Upper lobe of left lung (tissue), 6 donors: ENCODE data around the gene CGB1. TPM values are rescaled to one million over a fixed set of nuclear protein-coding genes. Genes with fewer than 3 reads are reported as not detected.

Experiments used
- ATAC-seq, 2 donors: fragments of 200-7000 bp; cut with Tn5 transposase; one replicate each; pipeline ENCODE4 v1.9.1; 2022; ENCODE audit warnings: mild to moderate bottlenecking in 2 of 2, moderate library complexity in 2 of 2; ENCODE audit not compliant: low FRiP score in 2 of 2
- DNase-seq, 2 donors: peaks; one replicate each; pipeline ENCODE4 v3.0.0-alpha.2; 2019 to 2020
- H3K27ac ChIP-seq, 4 donors: fragments of 200-600 bp; sonication (generic); one replicate each; pipeline ENCODE4 v1.5.1; 2016 to 2019
- H3K27me3 ChIP-seq, 4 donors: fragments of 200-600 bp; sonication (generic); one replicate each; pipeline ENCODE4 v1.5.1; 2017 to 2019
- H3K36me3 ChIP-seq, 4 donors: fragments of 200-600 bp; sonication (generic); one replicate each; pipeline ENCODE4 v1.5.1; 2016 to 2019
- H3K4me1 ChIP-seq, 4 donors: fragments of 200-600 bp; sonication (generic); one replicate each; pipeline ENCODE4 v1.5.1; 2018 to 2019
- H3K4me3 ChIP-seq, 4 donors: fragments of 200-600 bp; sonication (generic); one replicate each; pipeline ENCODE4 v1.5.1; 2017 to 2019; ENCODE audit warnings: mild to moderate bottlenecking in 2 of 4, moderate library complexity in 1 of 4
- H3K9me3 ChIP-seq, 4 donors: fragments of 200-600 bp; sonication (generic); one replicate each; pipeline ENCODE4 v1.5.1; 2018 to 2019
- CTCF ChIP-seq, 6 experiments: fragments of 450-650 bp in 4 of 6; fragments of 200-600 bp in 2 of 6; sonication (generic) in 2 of 6; IDR thresholded peaks; one replicate each; pipeline ENCODE4 v1.5.1; 2016 to 2019; ENCODE audit warnings: antibody characterized with exemption in 6 of 6
- EP300 ChIP-seq, 4 donors: sonication (generic); formaldehyde crosslinking; IDR thresholded peaks; one replicate each; pipeline ENCODE4 v1.5.1; 2017; ENCODE audit warnings: antibody characterized with exemption in 4 of 4, control low read depth in 2 of 4
- POLR2A ChIP-seq, 4 donors: fragments of 450-650 bp; IDR thresholded peaks; one replicate each; pipeline ENCODE4 v1.5.1; 2016 to 2017; ENCODE audit warnings: antibody characterized with exemption in 4 of 4, mild to moderate bottlenecking in 2 of 4
- POLR2AphosphoS5 ChIP-seq, 2 donors: sonication (generic); formaldehyde crosslinking; IDR thresholded peaks; one replicate each; pipeline ENCODE4 v1.5.1; 2017; ENCODE audit warnings: antibody characterized with exemption in 2 of 2
- WGBS, 2 donors: methylation state at CpG; one replicate each; pipeline ENCODE4 v1.1.5; 2017 to 2018; 5-methylcytosine and 5-hydroxymethylcytosine counted together
- total RNA-seq, 6 donors: library from RNA; depleted of rRNA in 4 of 6; stranded (reverse); fragments of >200 nt in 4 of 6; gene quantifications; one replicate each; pipeline versions ENCODE4 v1.1.0 to v1.2.1, GENCODE V29; 2016 to 2021
- donor health status: DM: no; HTN: no; CAD: no; lungs with moderate emphysema.
- donor health status: DM: no; HTN: yes; CAD: no; lungs with severe emphysema.

CGB1 gene
- total RNA-seq, 6 donors from 2014 or later: not detected

GRCh38 chr19:49014123-49014869 is 22.4 kb downstream of the CGB1 start:
- TF ChIP-seq EP300 (IDR thresholded peaks at IDR 0.05): no peak
- DNase-seq (peak in 1 of 2 donors; percentile 80), ATAC-seq (no peak)
- H3K4me3 ChIP-seq: no peak overlapping the region
- peaks cover 11 to 21% (median 20%) of the 10 kb centered on the region in 4 donors for H3K4me1 ChIP-seq
- H3K36me3 ChIP-seq: peaks cover 0 to 65% (median 35%) of the 10 kb centered on the region in 4 donors
- H3K27ac ChIP-seq: no peak overlapping the region
- no peaks in the 10 kb centered on the region for H3K27me3 ChIP-seq
- H3K9me3 ChIP-seq: no peaks in the 10 kb centered on the region
- WGBS, 2 donors: 94 to 95% methylated on average over 25 to 32 of the region's 32 CpGs

- TF ChIP-seq POLR2A (IDR thresholded peaks at IDR 0.05): no peak
- no peak for TF ChIP-seq EP300 (IDR thresholded peaks at IDR 0.05)
- TF ChIP-seq CTCF (IDR thresholded peaks at IDR 0.05): no peak
- no peak for TF ChIP-seq POLR2AphosphoS5 (IDR thresholded peaks at IDR 0.05)
- Histone ChIP-seq H3K27me3 (no peaks in the 10 kb centered on the region), H3K4me1 (no peaks in the 10 kb centered on the region), H3K36me3 (peaks cover 15 to 91% (median 51%) of the 10 kb centered on the region in 4 donors), H3K9me3 (no peaks in the 10 kb centered on the region), H3K4me3 (no peak overlapping the region), H3K27ac (no peak overlapping the region)
- WGBS, 2 donors: 75 to 85% methylated on average over 4 to 17 of the region's 17 CpGs
- DNase-seq (peak in 1 of 2 donors; percentile 48), ATAC-seq (peak in 1 of 2 donors; percentile 20)
Observed at GRCh38 chr19:49011194-49011593, 25.5 kb downstream of the CGB1 start.

DNA sequence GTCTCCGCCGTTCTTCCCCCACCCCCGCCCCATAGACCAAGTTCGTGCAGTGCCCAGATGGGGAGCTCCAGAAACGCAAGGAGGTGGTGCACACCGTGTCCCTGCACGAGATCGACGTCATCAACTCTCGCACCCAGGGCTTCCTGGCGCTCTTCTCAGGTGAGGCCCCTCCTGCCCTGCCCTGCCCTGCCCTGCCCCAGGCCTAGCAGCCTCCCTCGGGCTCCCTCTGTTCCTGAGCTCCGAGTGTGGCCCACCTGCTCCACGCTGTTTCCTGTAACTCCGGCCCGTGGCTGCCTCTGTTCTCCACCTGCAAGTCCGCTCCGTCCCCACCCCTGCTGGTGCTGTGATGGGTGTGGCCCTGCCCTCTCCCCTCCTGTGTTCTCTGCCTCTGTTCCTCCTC is 26.2 kb downstream of the CGB1 start:
- DNase-seq: peak in 1 of 2 donors; percentile 53
- H3K36me3 ChIP-seq: peaks cover 16 to 91% (median 55%) of the 10 kb centered on the region in 4 donors
- H3K9me3 ChIP-seq: no peaks in the 10 kb centered on the region
- no peak for ATAC-seq
- H3K27me3 ChIP-seq: no peaks in the 10 kb centered on the region
- WGBS, 2 donors: 92 to 93% methylated on average over 14 to 18 of the region's 18 CpGs
- TF ChIP-seq POLR2AphosphoS5 (IDR thresholded peaks at IDR 0.05): no peak
- TF ChIP-seq CTCF (IDR thresholded peaks at IDR 0.05): no peak
- no peak for TF ChIP-seq POLR2A (IDR thresholded peaks at IDR 0.05)
- TF ChIP-seq EP300 (IDR thresholded peaks at IDR 0.05): no peak
- no peak overlapping the region for H3K27ac ChIP-seq
- H3K4me3 ChIP-seq: no peak overlapping the region
- H3K4me1 ChIP-seq: no peaks in the 10 kb centered on the region

GRCh38 chr19:49009828-49010227 is 26.9 kb downstream of the CGB1 start:
- no peak for TF ChIP-seq POLR2AphosphoS5 (IDR thresholded peaks at IDR 0.05)
- TF ChIP-seq CTCF (IDR thresholded peaks at IDR 0.05): no peak
- TF ChIP-seq POLR2A (IDR thresholded peaks at IDR 0.05): no peak
- TF ChIP-seq EP300 (IDR thresholded peaks at IDR 0.05): no peak
- whole genome bisulfite sequencing, 2 donors: 95 to 96% methylated on average over 14 to 18 of the region's 18 CpGs
- ATAC-seq (no peak), DNase-seq (peak in 1 of 2 donors; percentile 53)
- no peaks in the 10 kb centered on the region for H3K27me3 ChIP-seq
- no peak overlapping the region for H3K4me3 ChIP-seq
- peaks cover 22 to 91% (median 57%) of the 10 kb centered on the region in 4 donors for H3K36me3 ChIP-seq
- no peaks in the 10 kb centered on the region for H3K9me3 ChIP-seq
- no peaks in the 10 kb centered on the region for H3K4me1 ChIP-seq
- H3K27ac ChIP-seq: no peak overlapping the region

GRCh38 chr19:49006905-49007304 is 29.8 kb downstream of the CGB1 start:
- TF ChIP-seq EP300 (IDR thresholded peaks at IDR 0.05): no peak
- no peak for TF ChIP-seq POLR2A (IDR thresholded peaks at IDR 0.05)
- TF ChIP-seq POLR2AphosphoS5 (IDR thresholded peaks at IDR 0.05): no peak
- TF ChIP-seq CTCF (IDR thresholded peaks at IDR 0.05): no peak
- no peak for ATAC-seq
- H3K36me3 ChIP-seq: peaks cover 22 to 96% (median 62%) of the 10 kb centered on the region in 4 donors

More at GRCh38 chr19:49006905-49007304, 29.8 kb downstream of the CGB1 start:
- H3K27ac ChIP-seq: no peak overlapping the region
- no peaks in the 10 kb centered on the region for H3K27me3 ChIP-seq
- DNase-seq: peak in 1 of 2 donors; percentile 82
- H3K9me3 ChIP-seq: no peaks in the 10 kb centered on the region
- H3K4me1 ChIP-seq: no peaks in the 10 kb centered on the region
- no peak overlapping the region for H3K4me3 ChIP-seq
- WGBS, 2 donors: 89 to 91% methylated on average over 8 to 22 of the region's 22 CpGs
